Activated T-helper 17 cell treated with anti-CD3 and anti-CD28 coated beads, Interleukin-2, amount 50 U/mL, for 72 hours (primary cell): ENCODE results near the gene CD24. TPM values are rescaled to one million over a fixed set of nuclear protein-coding genes. Genes with fewer than 3 reads are reported as not detected.
A peak's percentile ranks its signal among the peaks of the same experiment; 100 is the strongest.
"Not testable (repeated sequence)": the region's sequence is repeated elsewhere in the genome, so short reads cannot be mapped to it uniquely, and the experiment has no call there.

Source experiments
- ATAC-seq: fragments of 150-1000 bp; cut with Tn5 transposase; replicated peaks from 2 replicates; pipeline ENCODE4 v1.10.0; 2021; ENCODE audit warnings: mild to moderate bottlenecking, moderate library complexity
- H3K27ac Mint-ChIP-seq: one replicate; pipeline ENCODE4 v1.8.0; 2022; ENCODE audit warnings: mixed read lengths
- H3K27me3 Mint-ChIP-seq: one replicate; pipeline ENCODE4 v1.8.0; 2022; ENCODE audit warnings: mixed read lengths
- H3K36me3 Mint-ChIP-seq: one replicate; pipeline ENCODE4 v1.8.0; 2022; ENCODE audit warnings: low read depth, mild to moderate bottlenecking, mixed read lengths
- H3K4me1 Mint-ChIP-seq: one replicate; pipeline ENCODE4 v1.8.0; 2022; ENCODE audit warnings: mixed read lengths
- H3K4me3 Mint-ChIP-seq: one replicate; pipeline ENCODE4 v1.8.0; 2022; ENCODE audit warnings: mild to moderate bottlenecking, mixed read lengths
- H3K9me3 Mint-ChIP-seq: one replicate; pipeline ENCODE4 v1.8.0; 2022; ENCODE audit warnings: mixed read lengths
- total RNA-seq, 2 donors: library from RNA; stranded (reverse); gene quantifications; one replicate each; pipeline ENCODE4 v1.2.3, GENCODE V29; 2022

The CD24 gene
- total RNA-seq, 2 donors from 2014 or later, result not detected

DNA sequence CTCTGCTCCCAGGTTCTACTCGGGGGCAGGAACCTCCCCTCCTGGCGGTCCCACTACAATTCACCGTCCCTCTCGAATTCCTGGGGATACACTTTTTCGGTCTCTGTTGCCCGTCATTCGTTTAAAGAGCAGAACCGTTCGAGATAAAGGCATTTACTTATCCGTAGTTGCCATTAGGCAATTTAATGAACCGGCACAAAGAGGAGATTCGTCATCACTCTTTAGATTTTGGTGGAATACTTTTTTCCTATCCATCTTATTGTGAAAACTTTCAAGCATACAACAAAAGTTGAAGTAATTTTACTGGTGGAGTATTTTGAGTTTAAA lies 1.2 kb upstream of the CD24 start:
- no peak overlapping the region for H3K27ac Mint-ChIP-seq
- H3K36me3 Mint-ChIP-seq, result no peaks in the 10 kb centered on the region
- no peaks in the 10 kb centered on the region for H3K4me1 Mint-ChIP-seq
- no peaks in the 10 kb centered on the region for H3K9me3 Mint-ChIP-seq
- H3K4me3 Mint-ChIP-seq, result peak overlapping the region; percentile 49
- no peak for ATAC-seq
- H3K27me3 Mint-ChIP-seq, result peaks cover 46% of the 10 kb centered on the region

DNA sequence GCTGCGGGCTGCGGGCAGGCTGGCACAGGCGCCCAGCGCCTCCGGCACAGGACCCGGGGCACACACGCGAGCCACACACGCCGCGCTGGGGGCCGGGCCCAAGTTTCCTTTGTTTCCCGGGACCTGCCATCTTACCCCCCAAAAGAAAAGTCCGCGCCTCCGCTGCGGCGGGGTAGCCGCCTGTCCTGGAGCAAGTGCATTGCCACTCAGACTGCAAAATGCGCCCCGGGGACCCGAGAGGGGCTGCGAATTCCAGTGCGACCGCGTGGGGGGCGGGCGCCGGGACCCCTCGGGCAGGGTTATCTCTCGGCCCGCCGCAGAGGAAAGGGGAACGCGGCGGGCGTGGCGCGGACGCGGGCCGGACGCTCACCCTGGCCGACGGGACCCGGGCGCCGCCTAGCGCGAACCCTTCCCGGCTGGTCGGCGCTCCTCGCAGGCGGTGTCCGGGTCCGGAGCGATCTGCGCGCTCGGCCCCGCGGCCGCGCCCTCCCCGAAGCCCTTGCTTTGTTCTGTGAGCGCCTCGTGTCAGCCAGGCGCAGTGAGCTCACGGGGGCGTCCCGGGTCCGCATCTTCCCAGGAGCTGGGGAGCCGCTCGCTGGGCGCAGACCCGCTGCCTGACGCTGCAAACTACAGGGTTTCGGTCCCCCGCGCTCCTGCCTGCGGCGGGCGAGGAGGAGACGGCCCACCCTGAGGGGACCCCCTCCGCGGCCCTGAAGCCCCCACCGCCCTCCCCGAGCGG lies 639 bp upstream of the CD24 start:
- Mint-ChIP-seq H3K9me3 (no peaks in the 10 kb centered on the region), H3K4me1 (no peaks in the 10 kb centered on the region), H3K27ac (no peak overlapping the region), H3K36me3 (no peaks in the 10 kb centered on the region), H3K4me3 (peak overlapping the region; percentile 49), H3K27me3 (peaks cover 47% of the 10 kb centered on the region)
- peak; percentile 52 for ATAC-seq

DNA sequence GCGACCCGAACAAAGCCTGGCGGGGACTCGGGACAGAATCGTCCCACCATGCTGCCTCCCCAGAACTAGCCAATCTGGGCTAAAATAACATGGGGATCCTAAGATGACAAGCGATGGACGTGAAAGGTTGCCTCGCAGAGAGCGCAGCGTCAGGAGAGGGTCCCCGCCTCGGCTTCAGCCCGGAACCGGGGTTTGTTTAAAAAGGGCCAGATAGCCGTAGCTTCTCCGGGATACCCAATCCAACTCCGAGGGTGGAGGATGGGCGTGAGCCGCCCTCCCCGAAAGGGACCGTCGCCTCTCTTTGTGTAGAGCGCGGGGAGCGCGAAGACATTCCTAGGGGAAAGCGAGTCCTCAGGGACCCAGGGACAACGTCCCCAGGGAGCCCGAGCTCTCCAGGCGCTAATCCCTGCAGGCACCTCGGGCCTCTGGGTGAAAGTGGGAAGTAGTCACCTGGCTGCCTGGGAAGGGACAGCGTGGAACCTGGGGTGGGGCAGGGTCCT lies 643 bp downstream of the CD24 start:
- Mint-ChIP-seq H3K9me3 (no peaks in the 10 kb centered on the region), H3K36me3 (no peaks in the 10 kb centered on the region), H3K27ac (no peak overlapping the region), H3K4me1 (no peaks in the 10 kb centered on the region), H3K4me3 (peak overlapping the region; percentile 63), H3K27me3 (peaks cover 45% of the 10 kb centered on the region)
- no peak for ATAC-seq

DNA sequence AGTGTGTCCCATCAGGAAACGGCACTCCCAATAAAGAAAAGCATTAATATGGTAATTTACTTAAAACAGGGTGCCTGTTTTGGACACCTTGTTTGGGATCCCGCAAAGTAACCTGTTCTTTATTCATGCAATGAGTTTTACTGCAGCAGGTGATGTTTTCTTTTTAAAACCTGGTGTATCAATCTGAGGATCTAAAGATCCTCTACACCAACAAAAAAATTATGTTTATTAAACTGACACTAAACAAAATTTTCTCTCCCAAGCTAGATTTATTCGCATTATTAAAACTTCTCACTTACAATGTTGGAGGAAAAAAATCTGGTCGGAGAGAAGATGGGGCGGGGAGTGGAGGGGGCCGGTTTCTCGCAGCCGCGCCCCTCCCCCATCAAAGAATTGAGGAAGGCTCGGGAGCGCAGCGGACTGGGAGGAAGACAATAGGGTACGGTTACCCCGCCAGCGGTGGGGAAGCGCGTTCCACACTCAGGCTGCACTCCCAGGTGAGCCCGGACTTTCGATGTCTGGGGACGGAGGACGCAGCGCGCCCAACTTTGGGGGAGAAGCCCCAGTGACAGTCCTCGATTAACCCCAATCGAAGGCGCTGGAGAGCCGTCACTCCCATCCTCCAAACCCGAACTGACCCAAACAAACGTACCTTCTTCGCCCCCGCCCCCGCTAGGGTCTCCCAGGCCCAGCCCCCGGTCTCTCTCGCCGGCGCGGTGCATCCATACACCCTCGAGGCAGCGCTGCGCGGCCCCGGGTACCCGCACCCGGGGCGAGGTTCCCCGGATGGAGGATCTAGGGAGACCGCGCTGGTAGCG lies 1.3 kb downstream of the CD24 start:
- ATAC-seq, result no peak
- no peak overlapping the region for H3K27ac Mint-ChIP-seq
- H3K9me3 Mint-ChIP-seq, result no peaks in the 10 kb centered on the region
- peaks cover 46% of the 10 kb centered on the region for H3K27me3 Mint-ChIP-seq
- no peaks in the 10 kb centered on the region for H3K4me1 Mint-ChIP-seq
- peak overlapping the region; percentile 63 for H3K4me3 Mint-ChIP-seq
- no peaks in the 10 kb centered on the region for H3K36me3 Mint-ChIP-seq

DNA sequence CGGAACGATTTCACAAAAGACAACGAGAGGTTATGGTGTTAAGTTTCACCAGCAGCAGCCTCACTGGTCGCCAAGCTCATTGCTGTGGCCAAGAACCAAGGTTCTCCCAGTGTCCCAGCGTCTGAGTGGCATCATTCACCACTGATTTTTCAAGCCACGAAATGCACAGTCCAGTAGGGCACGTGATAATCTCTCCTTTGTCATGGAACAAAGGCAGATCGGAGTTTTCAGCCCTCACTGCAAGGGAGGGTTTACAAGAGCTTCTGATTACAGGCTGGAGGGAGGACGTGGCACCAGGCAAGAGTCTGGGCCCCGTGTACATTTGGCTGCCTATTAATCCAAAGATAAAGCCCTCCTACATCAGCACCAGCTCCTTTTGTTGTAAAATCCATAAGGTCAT lies 2.0 kb downstream of the CD24 start:
- H3K9me3 Mint-ChIP-seq, result no peaks in the 10 kb centered on the region
- H3K4me3 Mint-ChIP-seq, result peak overlapping the region; percentile 63
- peaks cover 45% of the 10 kb centered on the region for H3K27me3 Mint-ChIP-seq
- no peaks in the 10 kb centered on the region for H3K4me1 Mint-ChIP-seq
- no peaks in the 10 kb centered on the region for H3K36me3 Mint-ChIP-seq
- ATAC-seq, result no peak
- no peak overlapping the region for H3K27ac Mint-ChIP-seq

DNA sequence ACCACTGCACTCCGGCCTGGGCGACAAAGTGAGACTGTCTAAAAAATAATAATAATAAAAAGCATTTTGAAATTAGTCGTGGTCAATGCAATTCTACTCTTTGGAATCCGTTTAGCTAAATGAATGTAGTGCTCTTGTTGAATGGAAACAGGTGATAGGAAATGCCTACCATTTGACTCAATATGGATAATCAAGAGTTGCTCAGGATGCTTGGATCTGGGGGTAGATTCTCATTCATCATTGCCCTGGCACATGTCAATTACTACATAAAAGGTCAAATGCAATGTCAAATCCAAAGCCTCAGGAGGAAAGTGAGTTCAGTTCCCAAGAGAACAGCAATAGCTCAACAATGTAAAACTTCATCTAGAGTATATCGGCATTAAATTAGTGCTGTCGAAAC lies 3.8 kb downstream of the CD24 start:
- not testable (repeated sequence) for H3K4me1 Mint-ChIP-seq, H3K9me3 Mint-ChIP-seq, H3K27ac Mint-ChIP-seq, H3K36me3 Mint-ChIP-seq, H3K4me3 Mint-ChIP-seq, ATAC-seq
- H3K27me3 Mint-ChIP-seq, result peaks cover 41% of the 10 kb centered on the region

DNA sequence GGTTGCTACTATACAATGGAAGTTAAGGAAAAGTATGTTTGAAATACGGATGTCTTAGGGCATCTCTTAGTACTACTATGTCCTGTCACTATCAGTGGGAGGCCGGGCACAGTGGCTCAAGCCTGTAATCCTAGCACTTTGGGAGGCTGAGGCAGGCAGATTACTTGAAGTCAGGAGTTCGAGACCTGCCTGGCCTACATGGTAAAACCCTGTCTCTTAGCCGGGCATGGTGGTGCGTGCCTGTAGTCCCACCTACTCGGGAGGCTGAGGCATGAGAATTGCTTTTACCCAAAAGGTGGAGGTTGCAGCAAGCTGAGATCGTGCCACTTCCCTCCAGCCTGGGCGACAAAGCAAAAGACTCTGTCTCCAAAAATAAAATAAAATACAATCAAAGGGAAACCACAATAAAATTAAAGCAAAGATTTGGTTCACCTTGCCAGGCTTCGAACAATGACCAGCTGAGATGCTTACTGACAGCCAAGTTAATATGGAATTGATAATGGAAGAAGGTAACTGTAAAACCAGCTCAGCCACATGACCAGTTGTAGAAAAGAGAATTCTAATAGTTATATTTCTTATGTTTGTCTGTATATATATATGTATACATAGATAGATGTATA lies 6.5 kb downstream of the CD24 start:
- no peaks in the 10 kb centered on the region for H3K4me1 Mint-ChIP-seq

DNA sequence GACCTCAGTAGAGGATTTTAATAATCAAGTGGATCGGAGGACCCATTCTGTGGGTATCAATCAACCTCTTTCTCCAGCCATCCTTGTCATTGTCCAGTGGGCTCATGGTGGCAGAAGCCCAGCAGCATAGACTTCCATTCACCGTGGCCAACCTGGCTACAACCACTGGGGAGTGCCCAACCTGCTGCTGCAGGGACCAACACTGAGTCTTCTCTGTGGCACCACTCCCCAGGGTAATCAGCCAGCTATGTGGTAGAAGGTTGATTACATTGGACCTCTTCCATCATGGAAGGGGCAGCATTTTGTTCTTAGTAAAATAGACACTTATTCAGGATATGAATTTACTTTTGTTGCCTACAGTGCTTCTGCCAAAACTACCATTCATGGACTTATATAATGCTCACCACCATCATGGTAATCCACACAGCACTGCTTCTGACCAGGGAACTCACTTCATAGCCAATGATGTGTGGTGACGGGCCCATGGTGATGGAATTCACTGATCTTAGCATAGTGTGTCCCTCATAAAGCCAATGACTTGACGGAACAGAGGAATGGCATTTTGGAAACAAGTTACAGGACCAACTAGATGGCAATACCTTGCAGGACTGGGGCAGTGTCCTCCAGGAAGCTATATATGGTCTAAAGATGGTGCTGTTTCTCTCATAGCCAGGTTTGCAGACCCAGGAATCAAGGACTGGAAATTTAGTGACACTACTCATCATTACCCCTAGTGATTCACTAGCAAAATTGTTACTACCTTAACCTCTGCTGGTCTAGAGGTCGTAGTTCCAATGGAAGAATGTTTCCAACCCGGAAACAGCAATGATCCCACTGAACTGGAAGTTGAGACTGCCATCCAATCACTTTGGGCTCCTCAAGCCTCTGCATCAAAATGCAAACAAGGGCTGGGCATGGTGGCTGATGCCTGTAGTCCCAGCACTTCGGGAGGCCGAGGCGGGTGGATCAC lies 7.6 kb downstream of the CD24 start:
- ATAC-seq, result no peak
- no peaks in the 10 kb centered on the region for H3K36me3 Mint-ChIP-seq
- peaks cover 22% of the 10 kb centered on the region for H3K27me3 Mint-ChIP-seq
- no peaks in the 10 kb centered on the region for H3K9me3 Mint-ChIP-seq
- no peak overlapping the region for H3K27ac Mint-ChIP-seq
- no peaks in the 10 kb centered on the region for H3K4me1 Mint-ChIP-seq
- no peak overlapping the region for H3K4me3 Mint-ChIP-seq

More for the DNA sequence above, 6.5 kb downstream of the CD24 start:
- H3K4me3 Mint-ChIP-seq, result no peak overlapping the region
- no peaks in the 10 kb centered on the region for H3K9me3 Mint-ChIP-seq
- no peak overlapping the region for H3K27ac Mint-ChIP-seq
- no peaks in the 10 kb centered on the region for H3K36me3 Mint-ChIP-seq
- no peak for ATAC-seq
- peaks cover 33% of the 10 kb centered on the region for H3K27me3 Mint-ChIP-seq

DNA sequence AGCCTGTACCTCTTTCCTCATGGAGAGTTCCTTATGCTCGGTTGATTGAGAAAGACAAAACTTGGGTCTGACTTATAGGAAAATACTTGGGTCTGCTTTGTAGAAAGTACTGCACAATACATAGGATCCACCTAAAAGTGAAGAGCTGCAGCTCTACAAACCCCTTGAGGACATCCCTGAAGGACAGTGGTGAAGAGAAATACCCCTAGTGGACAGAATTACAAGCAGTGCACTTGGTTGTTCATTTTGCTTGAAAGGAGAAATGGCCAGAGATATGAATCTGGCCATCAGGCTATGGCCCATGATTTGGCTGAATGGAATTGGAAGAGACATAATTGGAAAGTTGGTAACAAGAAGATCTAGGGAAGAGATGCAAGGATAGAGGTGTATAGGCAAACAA lies 8.3 kb downstream of the CD24 start:
- no peaks in the 10 kb centered on the region for H3K36me3 Mint-ChIP-seq
- H3K27ac Mint-ChIP-seq, result no peak overlapping the region
- no peaks in the 10 kb centered on the region for H3K9me3 Mint-ChIP-seq
- H3K27me3 Mint-ChIP-seq, result peaks cover 21% of the 10 kb centered on the region
- no peak for ATAC-seq
- no peak overlapping the region for H3K4me3 Mint-ChIP-seq
- no peaks in the 10 kb centered on the region for H3K4me1 Mint-ChIP-seq

DNA sequence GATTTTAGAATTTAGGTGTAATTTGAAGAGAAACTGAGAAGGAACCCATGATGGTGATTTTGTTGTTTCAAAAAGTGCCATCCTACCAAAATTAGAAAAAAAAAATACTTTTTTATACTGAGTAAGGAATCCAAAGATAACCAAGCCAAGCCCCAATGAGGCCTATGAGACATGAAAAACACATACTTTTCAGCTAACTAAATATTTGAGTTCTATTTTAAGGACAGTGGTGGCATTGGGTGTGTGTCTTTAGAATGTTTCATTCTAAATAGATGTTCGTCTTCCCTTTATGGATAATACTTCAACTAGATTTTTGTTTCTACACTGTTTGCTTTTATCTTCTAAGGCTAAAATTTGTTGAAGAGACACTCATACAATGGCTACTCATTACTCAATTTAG lies 9.6 kb downstream of the CD24 start:
- Mint-ChIP-seq H3K9me3 (no peaks in the 10 kb centered on the region), H3K27me3 (peaks cover 18% of the 10 kb centered on the region), H3K4me3 (no peak overlapping the region), H3K4me1 (no peaks in the 10 kb centered on the region), H3K27ac (no peak overlapping the region), H3K36me3 (no peaks in the 10 kb centered on the region)
- ATAC-seq, result no peak

DNA sequence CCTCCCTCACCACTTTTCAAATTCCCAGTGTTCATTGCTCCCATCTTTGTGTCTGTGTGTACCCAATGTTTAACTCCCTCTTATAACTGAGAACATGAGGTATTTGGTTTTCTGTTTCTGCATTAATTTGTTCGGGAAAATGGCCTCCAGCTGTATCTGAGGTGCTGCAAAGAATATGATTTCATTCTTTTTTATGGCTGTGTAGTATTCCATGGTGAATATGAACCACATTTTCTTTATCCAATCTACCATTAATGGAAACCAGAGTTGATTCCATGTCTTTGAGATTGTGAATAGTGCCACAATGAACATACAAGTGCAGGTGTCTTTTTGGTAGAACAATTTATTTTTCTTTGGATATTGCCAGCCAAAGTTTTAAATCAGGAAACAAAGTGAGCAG lies 10.4 kb downstream of the CD24 start:
- no peak overlapping the region for H3K27ac Mint-ChIP-seq
- H3K36me3 Mint-ChIP-seq, result no peaks in the 10 kb centered on the region
- no peak overlapping the region for H3K4me3 Mint-ChIP-seq
- peaks cover 15% of the 10 kb centered on the region for H3K27me3 Mint-ChIP-seq
- no peaks in the 10 kb centered on the region for H3K9me3 Mint-ChIP-seq
- no peak for ATAC-seq
- H3K4me1 Mint-ChIP-seq, result no peaks in the 10 kb centered on the region

DNA sequence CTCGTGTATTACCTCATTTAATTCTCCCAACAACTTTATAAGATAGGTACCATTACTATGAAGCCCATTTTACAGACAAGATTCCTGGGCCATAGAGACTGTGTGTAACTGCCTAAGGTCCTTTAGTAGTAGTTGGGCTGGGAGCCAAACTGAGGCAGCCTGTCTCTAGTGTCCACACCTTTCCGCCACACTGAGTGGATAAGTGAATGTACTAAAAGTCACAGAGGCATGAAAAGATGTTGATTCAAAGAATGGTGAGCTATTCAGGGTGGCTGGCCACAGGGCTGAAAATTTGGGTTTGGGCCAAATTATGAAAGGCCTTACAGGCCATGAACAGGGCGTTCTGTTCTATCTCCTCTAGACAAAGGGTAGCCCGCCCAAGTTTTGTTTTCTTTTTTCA lies 11.0 kb downstream of the CD24 start:
- ATAC-seq, result no peak
- no peak overlapping the region for H3K27ac Mint-ChIP-seq
- no peaks in the 10 kb centered on the region for H3K9me3 Mint-ChIP-seq
- H3K4me3 Mint-ChIP-seq, result no peak overlapping the region
- no peaks in the 10 kb centered on the region for H3K36me3 Mint-ChIP-seq
- peaks cover 12% of the 10 kb centered on the region for H3K27me3 Mint-ChIP-seq
- H3K4me1 Mint-ChIP-seq, result no peaks in the 10 kb centered on the region

DNA sequence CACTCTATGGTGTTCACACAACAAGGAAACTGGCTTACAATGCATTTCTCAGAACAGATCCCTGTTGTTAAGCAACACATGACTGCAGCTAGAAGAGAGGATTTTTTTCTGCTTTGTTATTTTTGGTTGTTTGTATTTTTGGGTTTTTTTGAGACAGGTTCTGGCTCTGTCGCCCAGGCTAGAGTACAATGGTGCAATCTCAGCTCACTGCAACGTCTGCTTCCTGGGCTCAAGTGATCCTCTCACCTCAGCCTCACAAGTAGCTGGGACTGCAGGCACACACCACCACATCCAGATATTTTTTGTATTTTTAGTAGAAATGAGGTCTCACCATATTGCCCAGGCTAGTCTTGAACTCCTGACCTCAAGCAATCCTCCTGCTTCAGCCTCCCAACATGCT lies 12.7 kb downstream of the CD24 start:
- Mint-ChIP-seq H3K36me3 (no peaks in the 10 kb centered on the region), H3K27ac (no peak overlapping the region), H3K9me3 (no peaks in the 10 kb centered on the region), H3K4me3 (no peak overlapping the region), H3K27me3 (peaks cover 13% of the 10 kb centered on the region), H3K4me1 (no peaks in the 10 kb centered on the region)
- ATAC-seq, result no peak

DNA sequence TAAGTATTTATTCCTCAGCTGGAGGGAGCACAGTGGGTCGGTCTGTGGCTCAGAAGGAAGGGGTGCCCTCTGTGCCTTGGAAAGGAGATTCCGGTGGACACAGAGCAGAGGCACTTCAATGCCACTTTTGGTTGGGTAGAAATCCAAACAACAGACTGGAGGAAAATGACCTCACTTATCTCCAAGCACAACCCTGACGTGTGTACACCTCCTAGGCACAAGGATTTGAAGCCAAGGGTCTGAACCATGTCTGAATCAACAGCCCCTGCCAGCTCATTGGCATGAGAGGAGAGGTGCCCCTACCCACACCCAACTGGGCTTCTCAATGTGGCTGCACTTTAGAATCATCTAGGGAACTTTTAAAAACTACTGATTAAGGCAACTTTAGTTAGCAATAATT lies 13.4 kb downstream of the CD24 start:
- H3K4me1 Mint-ChIP-seq, result no peaks in the 10 kb centered on the region
- no peak for ATAC-seq
- H3K9me3 Mint-ChIP-seq, result no peaks in the 10 kb centered on the region
- no peaks in the 10 kb centered on the region for H3K36me3 Mint-ChIP-seq
- no peak overlapping the region for H3K4me3 Mint-ChIP-seq
- H3K27me3 Mint-ChIP-seq, result peaks cover 10% of the 10 kb centered on the region
- H3K27ac Mint-ChIP-seq, result no peak overlapping the region
